HepG2 (cell line): Measurements from ENCODE around the gene CDYL.

Experiments used
- ATF1 ChIP-seq: IDR thresholded peaks from 2 replicates; pipeline ENCODE4 v1.6.1; 2016; ENCODE audit warnings: mild to moderate bottlenecking, control low read depth
- CBX2 ChIP-seq, 2 experiments: fragments of 200-600 bp in 1 of 2; sonication (generic); formaldehyde crosslinking in 1 of 2; IDR thresholded peaks; 2 replicates each; pipeline versions ENCODE4 v1.7.0 to v1.8.1; 2018 to 2022; ENCODE audit warnings: low read depth in 2 of 2, low read length in 1 of 2, mild to moderate bottlenecking in 1 of 2, missing genetic modification reagents in 1 of 2
- ESRRA ChIP-seq: sonication (generic); formaldehyde crosslinking; IDR thresholded peaks from 2 replicates; pipeline ENCODE4 v1.5.1; 2020; ENCODE audit warnings: mild to moderate bottlenecking, low read depth, missing genetic modification reagents
- ETV6 ChIP-seq: sonication (generic); formaldehyde crosslinking; conservative IDR thresholded peaks from 2 replicates; pipeline ENCODE4 v1.4.0; 2020; ENCODE audit warnings: missing genetic modification reagents
- KDM4B ChIP-seq: sonication (generic); formaldehyde crosslinking; IDR thresholded peaks from 2 replicates; pipeline ENCODE4 v1.4.0; 2020; ENCODE audit warnings: missing genetic modification reagents
- MXI1 ChIP-seq: IDR thresholded peaks from 3 replicates; pipeline ENCODE4 v1.6.1; 2012; ENCODE audit warnings: low read depth, low read length, inconsistent platforms, borderline replicate concordance
- NFRKB ChIP-seq: fragments of 450-650 bp; IDR thresholded peaks from 2 replicates; pipeline ENCODE4 v1.6.1; 2017
- SCMH1 ChIP-seq: sonication (generic); formaldehyde crosslinking; IDR thresholded peaks from 2 replicates; pipeline ENCODE4 v1.9.0; 2021; ENCODE audit warnings: missing genetic modification reagents, mild to moderate bottlenecking, borderline replicate concordance
- ZNF644 ChIP-seq: IDR thresholded peaks from 2 replicates; pipeline ENCODE4 v1.6.1; 2016; ENCODE audit warnings: low read depth
- ZNF768 ChIP-seq: sonication (generic); formaldehyde crosslinking; IDR thresholded peaks from 2 replicates; pipeline ENCODE4 v1.4.0; 2020; ENCODE audit warnings: missing genetic modification reagents
- TF ChIP-seq, protein P1 (sequence below): sonication (generic); formaldehyde crosslinking; IDR thresholded peaks from 2 replicates; pipeline ENCODE4 v1.5.0; 2020; ENCODE audit warnings: missing genetic modification reagents

DNA sequence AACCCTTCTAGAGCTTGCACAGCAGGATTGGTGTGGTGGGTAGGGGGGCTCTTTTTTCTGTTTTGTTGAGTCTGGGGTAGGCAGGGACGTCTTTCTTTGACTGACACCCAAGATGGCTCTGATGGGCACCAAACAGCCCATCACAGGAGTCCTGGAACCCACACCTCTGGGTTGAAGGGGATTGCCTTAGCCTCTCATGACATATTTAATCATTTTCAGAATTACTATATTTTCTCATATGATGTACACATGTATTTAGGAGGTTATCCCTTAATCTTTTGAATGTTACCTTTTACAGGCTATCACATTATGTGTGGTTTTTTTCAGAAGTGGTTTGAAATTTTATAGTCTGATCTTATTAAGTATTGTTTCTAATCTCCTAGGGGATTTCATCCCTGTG, 163.0 kb downstream of the CDYL start:
- TF ChIP-seq ESRRA (CRISPR knock-in tag) (no peak), ZNF644 (CRISPR knock-in tag) (no peak), KDM4B (CRISPR knock-in tag) (no peak), ETV6 (CRISPR knock-in tag) (no peak), CBX2 (IDR thresholded peaks at IDR 0.05; ENCODE audit: low read depth, low read length) (no peak), CBX2 (CRISPR knock-in tag; IDR thresholded peaks at IDR 0.05; ENCODE audit: low read depth) (no peak), ATF1 (no peak), ZNF768 (CRISPR knock-in tag) (no peak), MXI1 (no peak), SCMH1 (CRISPR knock-in tag) (no peak), NFRKB (no peak)
- TF ChIP-seq, protein P1, sequence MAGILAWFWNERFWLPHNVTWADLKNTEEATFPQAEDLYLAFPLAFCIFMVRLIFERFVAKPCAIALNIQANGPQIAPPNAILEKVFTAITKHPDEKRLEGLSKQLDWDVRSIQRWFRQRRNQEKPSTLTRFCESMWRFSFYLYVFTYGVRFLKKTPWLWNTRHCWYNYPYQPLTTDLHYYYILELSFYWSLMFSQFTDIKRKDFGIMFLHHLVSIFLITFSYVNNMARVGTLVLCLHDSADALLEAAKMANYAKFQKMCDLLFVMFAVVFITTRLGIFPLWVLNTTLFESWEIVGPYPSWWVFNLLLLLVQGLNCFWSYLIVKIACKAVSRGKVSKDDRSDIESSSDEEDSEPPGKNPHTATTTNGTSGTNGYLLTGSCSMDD (CRISPR knock-in tag) = no peak
